Measurements from ENCODE around the gene RAD52.

Gene RAD52

GRCh38 chr12:868722-869121 lies 80.8 kb downstream of the RAD52 start:
- intact Hi-C loops (cut with DNase I; ENCODE audit: low total_unique reads) = no loop called here
- Histone ChIP-seq H3K4me3 (no peak overlapping the region), H3K27me3 (no peaks in the 10 kb centered on the region), H3K9me3 (no peaks in the 10 kb centered on the region), H3K36me3 (peaks cover 42 to 63% (median 63%) of the 10 kb centered on the region in 3 donors), H3K4me1 (no peaks in the 10 kb centered on the region), H3K27ac (no peak overlapping the region)
- DNase-seq = no peak
- TF ChIP-seq CTCF (IDR thresholded peaks at IDR 0.05) = no peak

- no peaks in the 10 kb centered on the region for H3K4me1 ChIP-seq
- no peaks in the 10 kb centered on the region for H3K27me3 ChIP-seq
- no peak overlapping the region for H3K4me3 ChIP-seq
- TF ChIP-seq CTCF (IDR thresholded peaks at IDR 0.05) = no peak
- H3K27ac ChIP-seq = no peak overlapping the region
- H3K9me3 ChIP-seq = no peaks in the 10 kb centered on the region
- no peak for DNase-seq
- H3K36me3 ChIP-seq = peaks cover 46 to 64% (median 60%) of the 10 kb centered on the region in 3 donors
- intact Hi-C loops (cut with DNase I; ENCODE audit: low total_unique reads) = no loop called here
Measured at GRCh38 chr12:867905-868304, 81.6 kb downstream of the RAD52 start.

- TF ChIP-seq CTCF (IDR thresholded peaks at IDR 0.05) = no peak
- no peaks in the 10 kb centered on the region for H3K27me3 ChIP-seq
- intact Hi-C loops (cut with DNase I; ENCODE audit: low total_unique reads) = no loop called here
- H3K4me3 ChIP-seq = no peak overlapping the region
- peaks cover 52 to 72% (median 59%) of the 10 kb centered on the region in 3 donors for H3K36me3 ChIP-seq
- H3K27ac ChIP-seq = no peak overlapping the region
- H3K9me3 ChIP-seq = no peaks in the 10 kb centered on the region
- DNase-seq = no peak
- H3K4me1 ChIP-seq = no peaks in the 10 kb centered on the region
Measured at GRCh38 chr12:865614-866013, 83.9 kb downstream of the RAD52 start.

GRCh38 chr12:863285-863684 lies 86.2 kb downstream of the RAD52 start:
- H3K36me3 ChIP-seq = peaks cover 44 to 78% (median 57%) of the 10 kb centered on the region in 3 donors
- intact Hi-C loops (cut with DNase I; ENCODE audit: low total_unique reads) = no loop called here

GRCh38 chr12:862303-862911 lies 87.1 kb downstream of the RAD52 start:
- Histone ChIP-seq H3K4me1 (peaks cover 0 to 12% (median 2%) of the 10 kb centered on the region in 4 donors), H3K9me3 (no peaks in the 10 kb centered on the region), H3K27me3 (no peaks in the 10 kb centered on the region), H3K36me3 (peaks cover 39 to 80% (median 57%) of the 10 kb centered on the region in 3 donors), H3K4me3 (no peak overlapping the region), H3K27ac (no peak overlapping the region)
- DNase-seq = no peak
- intact Hi-C loops (cut with DNase I; ENCODE audit: low total_unique reads) = no loop called here
- TF ChIP-seq CTCF (IDR thresholded peaks at IDR 0.05) = no peak

More at GRCh38 chr12:863285-863684, 86.2 kb downstream of the RAD52 start:
- DNase-seq = no peak
- Histone ChIP-seq H3K27ac (no peak overlapping the region), H3K9me3 (no peaks in the 10 kb centered on the region), H3K27me3 (no peaks in the 10 kb centered on the region), H3K4me3 (no peak overlapping the region), H3K4me1 (peaks cover 0 to 4% (median 0%) of the 10 kb centered on the region in 4 donors)
- no peak for TF ChIP-seq CTCF (IDR thresholded peaks at IDR 0.05)

All from tibial artery (tissue), 4 donors.